GM10266 (cell line): Measurements from ENCODE around the gene ZDHHC3.

ENCODE experiments used
- DNase-seq: peaks from one replicate; pipeline ENCODE4 v3.0.0; 2012; ENCODE audit errors: extremely low spot score
- TF ChIP-seq, protein P1 (sequence below): IDR thresholded peaks from 2 replicates; pipeline ENCODE4 v1.5.1; 2012; ENCODE audit warnings: mild to moderate bottlenecking, low read depth; ENCODE audit not compliant: control insufficient read depth, insufficient read depth; ENCODE audit errors: missing control alignments

The ZDHHC3 gene

DNA sequence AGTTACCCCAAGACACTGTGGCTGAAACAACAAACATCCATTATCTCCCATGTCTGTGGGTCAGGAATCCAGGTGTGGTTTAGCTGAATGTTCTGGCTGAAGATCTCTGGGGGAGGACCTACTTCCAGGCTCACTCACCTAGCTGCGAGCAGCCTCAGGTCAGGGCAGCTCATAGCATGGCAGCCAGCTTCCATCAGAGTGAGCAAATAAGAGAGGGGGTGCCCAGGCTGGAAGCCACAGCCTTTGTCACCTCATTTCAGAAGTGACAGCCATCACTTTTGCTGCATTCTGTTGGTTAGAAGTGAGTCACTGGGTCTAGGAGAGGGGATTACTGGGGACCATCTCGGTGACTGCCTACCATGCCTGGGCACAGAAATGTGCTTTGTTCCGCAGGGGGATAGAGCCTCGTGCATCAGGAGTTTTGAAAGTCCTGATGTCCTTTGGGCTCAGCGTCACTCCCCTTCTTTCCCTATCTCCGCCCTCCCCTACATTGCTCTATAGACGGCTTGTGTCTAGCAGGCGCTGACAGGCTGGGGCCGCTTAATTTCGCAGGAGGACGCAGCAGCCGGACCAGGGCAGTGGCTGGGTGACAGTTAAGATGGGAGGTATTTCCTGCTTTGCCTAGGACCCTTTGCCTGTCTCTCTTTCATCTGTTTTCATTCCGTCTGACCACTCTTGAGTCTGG lies 76.1 kb downstream of the ZDHHC3 start:
- TF ChIP-seq, protein P1, sequence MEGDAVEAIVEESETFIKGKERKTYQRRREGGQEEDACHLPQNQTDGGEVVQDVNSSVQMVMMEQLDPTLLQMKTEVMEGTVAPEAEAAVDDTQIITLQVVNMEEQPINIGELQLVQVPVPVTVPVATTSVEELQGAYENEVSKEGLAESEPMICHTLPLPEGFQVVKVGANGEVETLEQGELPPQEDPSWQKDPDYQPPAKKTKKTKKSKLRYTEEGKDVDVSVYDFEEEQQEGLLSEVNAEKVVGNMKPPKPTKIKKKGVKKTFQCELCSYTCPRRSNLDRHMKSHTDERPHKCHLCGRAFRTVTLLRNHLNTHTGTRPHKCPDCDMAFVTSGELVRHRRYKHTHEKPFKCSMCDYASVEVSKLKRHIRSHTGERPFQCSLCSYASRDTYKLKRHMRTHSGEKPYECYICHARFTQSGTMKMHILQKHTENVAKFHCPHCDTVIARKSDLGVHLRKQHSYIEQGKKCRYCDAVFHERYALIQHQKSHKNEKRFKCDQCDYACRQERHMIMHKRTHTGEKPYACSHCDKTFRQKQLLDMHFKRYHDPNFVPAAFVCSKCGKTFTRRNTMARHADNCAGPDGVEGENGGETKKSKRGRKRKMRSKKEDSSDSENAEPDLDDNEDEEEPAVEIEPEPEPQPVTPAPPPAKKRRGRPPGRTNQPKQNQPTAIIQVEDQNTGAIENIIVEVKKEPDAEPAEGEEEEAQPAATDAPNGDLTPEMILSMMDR = no peak
- DNase-seq = no peak

DNA sequence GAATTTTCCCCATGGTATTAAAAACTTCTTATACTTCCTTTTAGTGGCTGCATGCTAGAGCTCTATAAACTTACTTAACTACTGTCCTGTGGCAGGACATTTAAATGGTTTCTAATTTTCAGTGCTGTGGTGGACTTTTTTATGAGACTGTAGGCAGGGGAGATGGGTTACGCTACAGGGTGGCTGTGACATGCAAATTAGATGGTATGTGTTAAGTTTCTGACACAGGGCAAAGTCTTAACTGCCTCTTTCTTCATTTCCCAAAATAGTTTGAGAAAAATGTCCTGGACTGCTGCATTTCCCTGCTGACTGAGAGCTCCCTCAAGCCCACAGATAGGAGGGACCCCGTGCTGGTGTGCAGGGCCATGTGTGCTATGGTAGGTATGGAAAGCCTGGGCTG lies 79.5 kb downstream of the ZDHHC3 start:
- TF ChIP-seq, protein P1 = no peak
- DNase-seq = no peak

GRCh38 chr3:44894485-44894884 lies 81.5 kb downstream of the ZDHHC3 start:
- no peak for DNase-seq
- TF ChIP-seq, protein P1 = no peak

DNA sequence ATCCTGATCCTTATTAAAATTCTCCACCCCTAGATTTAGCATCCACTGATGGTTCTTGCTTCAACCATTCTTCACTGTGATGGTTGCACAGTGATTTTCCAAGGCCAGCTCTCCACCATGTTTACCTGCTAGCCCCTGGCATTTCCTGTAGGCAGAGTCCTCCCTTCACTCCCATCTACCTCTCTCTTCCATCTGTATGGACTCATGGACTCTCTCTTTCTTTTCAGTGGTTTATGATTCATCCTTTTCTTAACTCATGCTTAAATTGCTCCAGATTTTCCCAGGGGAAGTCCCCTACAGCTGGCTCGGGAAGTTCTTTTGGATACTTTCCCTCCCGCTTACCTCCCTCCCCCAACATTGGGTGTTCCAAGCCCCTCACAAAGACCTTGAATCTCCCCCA lies 82.9 kb downstream of the ZDHHC3 start:
- TF ChIP-seq, protein P1 = no peak

GRCh38 chr3:44892689-44893088 lies 83.3 kb downstream of the ZDHHC3 start:
- no peak for DNase-seq
- TF ChIP-seq, protein P1 = no peak

More for the DNA sequence above, 82.9 kb downstream of the ZDHHC3 start:
- no peak for DNase-seq

DNA sequence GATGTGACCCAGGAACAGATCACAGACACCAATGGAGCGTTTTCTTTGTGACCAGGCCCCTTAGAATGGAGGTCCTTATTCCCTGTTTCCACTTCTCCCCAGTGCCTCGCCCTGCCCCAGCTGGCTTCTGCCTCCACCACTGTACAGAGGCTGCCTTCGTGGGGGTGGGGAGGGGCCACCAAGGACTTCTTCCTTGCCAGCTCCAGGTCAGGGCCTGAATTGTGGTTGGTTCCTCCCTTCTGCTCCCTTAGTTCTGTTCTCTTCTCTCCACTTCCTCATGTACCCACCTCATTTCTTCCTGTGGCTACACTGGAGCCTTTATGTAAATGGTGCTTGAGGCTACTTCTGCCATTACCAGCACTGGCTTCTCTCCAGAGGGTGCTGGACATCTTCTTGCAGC lies 85.1 kb downstream of the ZDHHC3 start:
- TF ChIP-seq, protein P1 = no peak

DNA sequence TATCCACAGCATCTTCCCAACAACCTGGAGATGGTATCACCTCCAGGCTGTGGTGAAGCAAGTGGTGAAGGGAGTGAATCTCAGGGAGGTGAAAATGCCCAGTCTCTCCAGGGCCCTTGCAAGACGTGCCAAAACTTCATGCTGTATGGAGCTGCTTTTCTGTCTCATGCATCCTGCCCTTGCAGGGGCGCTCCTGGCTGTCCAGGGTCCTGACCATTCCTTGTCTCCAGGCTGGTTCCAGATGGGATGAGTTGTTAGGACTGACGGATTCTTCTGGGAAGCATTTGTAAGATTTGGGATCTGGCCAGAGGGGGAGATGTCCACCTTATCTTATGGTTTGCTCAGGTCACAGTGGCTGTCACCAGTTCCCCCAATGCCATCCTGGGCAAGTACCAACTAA lies 85.7 kb downstream of the ZDHHC3 start:
- TF ChIP-seq, protein P1 = no peak
- no peak for DNase-seq

More for the DNA sequence above, 85.1 kb downstream of the ZDHHC3 start:
- DNase-seq = no peak
